Colonic mucosa (tissue), 4 donors: Measurements from ENCODE around the gene RNF168. TPM values are rescaled to one million over a fixed set of nuclear protein-coding genes. Genes with fewer than 3 reads are reported as not detected.
"Not testable (repeated sequence)": the region's sequence is repeated elsewhere in the genome, so short reads cannot be mapped to it uniquely, and the experiment has no call there.

Experiments used
- DNase-seq: peaks from one replicate; pipeline ENCODE4 v3.0.0-alpha.2; 2020
- H3K27ac ChIP-seq: fragments of 200-600 bp; one replicate; pipeline ENCODE4 v1.8.0; 2021
- H3K27me3 ChIP-seq: fragments of 200-600 bp; one replicate; pipeline ENCODE4 v1.8.0; 2021
- H3K36me3 ChIP-seq: fragments of 200-600 bp; one replicate; pipeline ENCODE4 v1.8.0; 2021
- H3K4me1 ChIP-seq: fragments of 200-600 bp; one replicate; pipeline ENCODE4 v1.8.0; 2021; ENCODE audit warnings: mild to moderate bottlenecking
- H3K4me3 ChIP-seq: fragments of 200-600 bp; one replicate; pipeline ENCODE4 v1.8.0; 2021
- H3K9ac ChIP-seq, 2 donors: one replicate each; pipeline ENCODE4 v1.7.0; 2013; ENCODE audit warnings: control low read depth in 2 of 2, low read depth in 2 of 2, low read length in 2 of 2
- H3K9me3 ChIP-seq: fragments of 200-600 bp; one replicate; pipeline ENCODE4 v1.8.0; 2021
- intact Hi-C: fragments of 100-400 bp; cut with DNase I; formaldehyde crosslinking; loops from one replicate; pipeline ENCODE4 v1.14.1; 2022
- total RNA-seq, 2 donors: library from RNA; stranded (reverse); fragmentation: NEBNext Ultra II Directional in 1 of 2; extraction: Animal tissue kit (Norgen Biotek cat#: 25700) in 1 of 2; gene quantifications; one replicate each; pipeline ENCODE4 v1.2.1, GENCODE V29; 2021
- TF ChIP-seq, protein P1 (sequence below): fragments of 200-600 bp; IDR thresholded peaks from one replicate; pipeline ENCODE4 v1.8.0; 2022; ENCODE audit warnings: antibody characterized with exemption, mild to moderate bottlenecking
- donor health status: healthy.
- donor health status: DM: no; HTN: no; CAD: no.
- donor health status: DM: no; HTN: no; CAD: no.

RNF168 gene
- total RNA-seq, 2 donors from 2014 or later, result 30.3 to 34.2 TPM

DNA sequence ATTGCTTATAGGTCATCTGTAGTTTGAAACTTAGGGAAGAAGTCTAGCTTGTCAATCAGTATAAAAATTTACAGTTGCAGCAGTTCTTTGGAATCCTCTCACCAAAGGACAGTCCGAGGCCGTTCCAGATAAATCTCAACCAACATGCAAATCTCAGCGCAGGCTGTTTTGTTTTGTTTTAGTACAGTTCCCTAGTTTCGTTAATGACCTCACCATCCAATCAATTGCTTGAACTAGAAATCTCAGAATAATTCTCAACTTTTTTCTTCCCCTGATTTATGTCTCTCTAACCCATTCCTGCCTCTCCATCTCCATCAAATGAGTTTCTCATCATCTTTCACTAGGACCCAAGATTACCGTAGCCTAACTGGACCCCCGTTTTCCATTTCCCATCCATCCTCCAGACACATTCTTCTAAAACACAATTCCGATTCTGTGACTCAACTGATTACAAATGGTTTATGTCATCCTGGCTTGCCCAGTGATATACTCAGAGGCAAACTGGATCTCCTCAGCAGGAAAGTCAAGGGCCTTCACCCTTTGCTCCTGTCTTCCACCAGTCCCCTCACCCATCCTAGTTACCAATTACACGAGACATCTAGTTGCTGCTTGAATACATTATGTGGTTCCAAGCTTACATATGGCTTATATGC is 10.3 kb upstream of the RNF168 start:
- TF ChIP-seq, protein P1, sequence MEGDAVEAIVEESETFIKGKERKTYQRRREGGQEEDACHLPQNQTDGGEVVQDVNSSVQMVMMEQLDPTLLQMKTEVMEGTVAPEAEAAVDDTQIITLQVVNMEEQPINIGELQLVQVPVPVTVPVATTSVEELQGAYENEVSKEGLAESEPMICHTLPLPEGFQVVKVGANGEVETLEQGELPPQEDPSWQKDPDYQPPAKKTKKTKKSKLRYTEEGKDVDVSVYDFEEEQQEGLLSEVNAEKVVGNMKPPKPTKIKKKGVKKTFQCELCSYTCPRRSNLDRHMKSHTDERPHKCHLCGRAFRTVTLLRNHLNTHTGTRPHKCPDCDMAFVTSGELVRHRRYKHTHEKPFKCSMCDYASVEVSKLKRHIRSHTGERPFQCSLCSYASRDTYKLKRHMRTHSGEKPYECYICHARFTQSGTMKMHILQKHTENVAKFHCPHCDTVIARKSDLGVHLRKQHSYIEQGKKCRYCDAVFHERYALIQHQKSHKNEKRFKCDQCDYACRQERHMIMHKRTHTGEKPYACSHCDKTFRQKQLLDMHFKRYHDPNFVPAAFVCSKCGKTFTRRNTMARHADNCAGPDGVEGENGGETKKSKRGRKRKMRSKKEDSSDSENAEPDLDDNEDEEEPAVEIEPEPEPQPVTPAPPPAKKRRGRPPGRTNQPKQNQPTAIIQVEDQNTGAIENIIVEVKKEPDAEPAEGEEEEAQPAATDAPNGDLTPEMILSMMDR, result no peak
- H3K36me3 ChIP-seq, result no peaks in the 10 kb centered on the region
- intact Hi-C loops, result no loop called here
- H3K27ac ChIP-seq, result no peak overlapping the region
- no peaks in the 10 kb centered on the region for H3K27me3 ChIP-seq
- H3K4me3 ChIP-seq, result no peak overlapping the region
- no peak overlapping the region for H3K9ac ChIP-seq
- DNase-seq, result no peak
- no peaks in the 10 kb centered on the region for H3K9me3 ChIP-seq
- H3K4me1 ChIP-seq, result no peaks in the 10 kb centered on the region

- H3K9ac ChIP-seq, H3K4me3 ChIP-seq, DNase-seq, H3K36me3 ChIP-seq, H3K27ac ChIP-seq, H3K4me1 ChIP-seq, H3K9me3 ChIP-seq, intact Hi-C loops, H3K27me3 ChIP-seq: not testable (repeated sequence)
Observed at GRCh38 chr3:196511646-196512425, 8.3 kb upstream of the RNF168 start.

DNA sequence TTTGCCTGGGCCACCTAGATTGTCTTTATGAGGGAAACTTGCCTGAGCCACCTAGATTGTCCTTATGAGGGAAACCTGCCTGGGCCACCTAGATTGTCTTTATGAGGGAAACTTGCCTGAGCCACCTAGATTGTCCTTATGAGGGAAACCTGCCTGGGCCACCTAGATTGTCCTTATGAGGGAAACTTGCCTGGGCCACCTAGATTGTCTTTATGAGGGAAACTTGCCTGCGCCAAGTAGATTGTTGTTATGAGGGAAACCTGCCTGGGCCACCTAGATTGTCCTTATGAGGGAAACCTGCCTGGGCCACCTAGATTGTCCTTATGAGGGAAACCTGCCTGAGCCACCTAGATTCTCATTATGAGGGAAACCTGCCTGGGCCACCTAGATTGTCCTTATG is 7.5 kb upstream of the RNF168 start:
- H3K4me3 ChIP-seq, H3K27me3 ChIP-seq, H3K36me3 ChIP-seq, H3K9me3 ChIP-seq, H3K4me1 ChIP-seq, intact Hi-C loops, H3K9ac ChIP-seq, DNase-seq, H3K27ac ChIP-seq: not testable (repeated sequence)

DNA sequence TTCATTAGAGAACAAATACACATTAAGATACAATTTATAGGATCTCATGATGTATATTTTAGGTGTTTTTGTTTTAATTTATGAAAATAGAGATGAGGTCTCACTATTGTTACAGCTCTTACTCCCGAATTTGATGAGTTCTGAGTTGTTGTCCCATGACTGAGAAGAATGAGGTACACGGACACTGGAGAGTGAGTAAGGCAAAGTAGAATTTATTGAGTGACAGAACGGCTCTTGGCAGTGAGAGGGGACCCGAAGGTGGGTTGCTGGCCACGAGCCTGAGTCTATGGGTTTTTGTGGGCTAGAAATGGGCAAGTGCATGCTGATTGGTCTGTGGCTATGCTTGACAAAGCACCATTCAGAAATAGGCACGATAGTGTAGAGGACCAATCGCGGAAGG is 3.1 kb upstream of the RNF168 start:
- intact Hi-C loops, result no loop called here
- Histone ChIP-seq H3K4me3 (no peak overlapping the region), H3K27me3 (no peaks in the 10 kb centered on the region), H3K36me3 (no peaks in the 10 kb centered on the region), H3K9me3 (no peaks in the 10 kb centered on the region), H3K27ac (no peak overlapping the region), H3K4me1 (no peaks in the 10 kb centered on the region), H3K9ac (no peak overlapping the region)
- TF ChIP-seq, protein P1, result no peak
- no peak for DNase-seq

- intact Hi-C loops, result no loop called here
- TF ChIP-seq, protein P1, result no peak
- no peak for DNase-seq
- Histone ChIP-seq H3K36me3 (no peaks in the 10 kb centered on the region), H3K4me3 (no peak overlapping the region), H3K27ac (no peak overlapping the region), H3K27me3 (no peaks in the 10 kb centered on the region), H3K9ac (no peak overlapping the region), H3K4me1 (peaks cover 6% of the 10 kb centered on the region), H3K9me3 (no peaks in the 10 kb centered on the region)
Observed at GRCh38 chr3:196504556-196504955, 988 bp upstream of the RNF168 start.

DNA sequence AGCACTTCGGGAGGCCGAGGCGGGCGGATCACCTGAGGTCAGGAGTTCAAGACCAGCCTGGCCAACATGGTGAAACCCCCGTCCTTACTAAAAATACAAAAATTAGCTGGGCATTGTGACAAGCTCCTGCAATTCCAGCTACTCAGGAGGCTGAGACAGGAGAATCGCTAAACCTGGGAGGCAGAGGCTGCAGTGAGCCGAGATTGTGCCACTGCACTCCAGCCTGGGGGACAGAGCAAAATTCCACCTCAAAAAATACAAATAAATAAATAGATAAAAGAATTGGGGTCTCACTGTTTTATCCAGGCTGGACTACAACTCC is 470 bp upstream of the RNF168 start:
- H3K36me3 ChIP-seq, H3K27me3 ChIP-seq, intact Hi-C loops, DNase-seq, H3K9me3 ChIP-seq, H3K4me1 ChIP-seq: not testable (repeated sequence)
- Histone ChIP-seq H3K9ac (peak overlapping the region in 1 of 2 donors; percentile 100), H3K27ac (peak overlapping the region; percentile 98), H3K4me3 (peak overlapping the region; percentile 87)

DNA sequence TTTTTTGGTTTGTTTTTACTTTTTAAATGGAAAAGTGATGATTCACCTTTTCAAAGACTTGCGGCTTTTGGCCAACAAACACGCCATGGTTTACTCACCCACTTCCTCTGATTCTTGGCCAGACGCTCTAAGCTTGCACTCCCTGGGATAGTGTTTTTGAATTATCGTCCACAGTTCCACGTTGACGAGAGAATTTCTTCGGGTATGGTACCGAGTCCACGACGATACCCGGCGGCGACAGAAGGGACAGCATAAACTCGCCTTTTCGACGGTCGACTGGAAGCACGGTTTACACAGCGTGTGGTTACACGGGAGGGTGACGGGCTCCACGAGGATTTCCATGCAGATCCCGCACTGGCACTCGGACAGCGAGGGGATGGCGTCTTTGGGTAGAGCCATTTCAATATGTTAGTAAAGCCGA is 783 bp downstream of the RNF168 start:
- TF ChIP-seq, protein P1, result no peak
- Histone ChIP-seq H3K27ac (peak overlapping the region; percentile 98), H3K9me3 (no peaks in the 10 kb centered on the region), H3K9ac (peak overlapping the region; percentile 96 to 100), H3K4me3 (peak overlapping the region; percentile 87), H3K4me1 (peaks cover 7% of the 10 kb centered on the region), H3K27me3 (no peaks in the 10 kb centered on the region), H3K36me3 (no peaks in the 10 kb centered on the region)
- peak; percentile 65 for DNase-seq
- intact Hi-C loops, result loop anchor here (2.0 kb wide), 1 partner anchor 72 kb away; no protein-coding TSS in a partner anchor
